SJSA1 (cell line): ENCODE results near the gene DPF3. TPM values are rescaled to one million over a fixed set of nuclear protein-coding genes. Genes with fewer than 3 reads are reported as not detected.

Experiments used
- DNase-seq, 2 experiments: peaks; one replicate each; pipeline ENCODE4 v3.0.0-alpha.2; 2015 to 2020; ENCODE audit warnings: low spot score in 2 of 2, low read depth in 1 of 2
- H3K27ac ChIP-seq: fragments of 250-450 bp; sonication (Bioruptor Pico); 2 replicates; pipeline ENCODE4 v1.5.1; 2020; ENCODE audit warnings: mild to moderate bottlenecking, moderate library complexity
- H3K27me3 ChIP-seq: fragments of 250-450 bp; sonication (Bioruptor Pico); replicated peaks from 2 replicates; pipeline ENCODE4 v1.5.1; 2020; ENCODE audit warnings: mild to moderate bottlenecking, moderate library complexity
- H3K36me3 ChIP-seq: fragments of 250-450 bp; sonication (Bioruptor Pico); 2 replicates; pipeline ENCODE4 v1.5.1; 2020; ENCODE audit warnings: mild to moderate bottlenecking
- H3K4me1 ChIP-seq: fragments of 250-450 bp; sonication (Bioruptor Pico); replicated peaks from 2 replicates; pipeline ENCODE4 v1.6.1; 2021; ENCODE audit warnings: mild to moderate bottlenecking
- H3K4me3 ChIP-seq: fragments of 250-450 bp; sonication (Bioruptor Pico); 2 replicates; pipeline ENCODE4 v1.5.1; 2020; ENCODE audit warnings: mild to moderate bottlenecking
- H3K9me3 ChIP-seq: fragments of 250-450 bp; sonication (Bioruptor Pico); replicated peaks from 2 replicates; pipeline ENCODE4 v1.5.1; 2020; ENCODE audit warnings: mild to moderate bottlenecking
- total RNA-seq: library from RNA; depleted of rRNA; stranded (reverse); fragments of >200 nt; shearing (Covaris generic); gene quantifications from 2 replicates; pipeline ENCODE4 v1.2.3, GENCODE V29; 2014

DPF3 gene
- total RNA-seq, 1 experiment from 2014 or later: 2.1 TPM

DNA sequence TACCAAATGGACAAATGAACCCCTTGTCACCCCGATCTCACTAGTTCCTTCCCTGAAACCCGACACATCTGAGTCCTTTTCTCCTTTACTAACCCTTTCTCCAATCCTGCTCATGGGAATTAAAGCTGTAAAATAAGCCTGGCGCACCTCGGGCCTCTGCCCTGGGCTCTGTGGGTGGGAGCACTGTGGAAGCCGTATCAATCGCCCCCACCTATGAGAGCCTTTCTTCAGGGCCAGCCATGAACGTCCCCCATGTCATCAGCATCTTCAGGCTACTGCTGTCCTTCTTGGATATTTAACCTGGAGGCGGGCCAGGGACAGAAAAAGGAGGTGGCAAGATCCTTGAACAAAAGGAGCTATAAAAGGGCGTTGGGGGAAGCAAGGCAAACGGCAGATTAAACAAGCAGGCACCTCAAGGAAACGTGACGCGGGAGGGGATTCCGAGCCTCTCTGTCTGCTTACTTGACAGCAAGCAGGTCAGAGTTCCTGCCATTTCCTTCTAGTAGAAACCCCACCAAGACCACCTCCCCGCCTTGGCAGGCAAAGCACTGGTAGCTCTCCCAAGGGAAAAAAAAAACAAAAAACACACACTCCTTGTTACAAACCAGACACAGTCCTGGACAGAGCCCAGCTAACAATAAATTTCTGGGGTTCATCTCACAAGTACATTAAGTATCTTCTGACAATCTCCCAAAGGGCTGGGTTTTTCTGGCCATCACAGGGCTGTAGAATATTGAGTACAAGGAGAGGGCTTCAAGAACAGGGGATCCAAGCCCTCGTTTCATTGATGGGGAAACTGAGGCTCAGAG is 62.9 kb downstream of the DPF3 start:
- no peak overlapping the region for H3K27ac ChIP-seq
- no peaks in the 10 kb centered on the region for H3K9me3 ChIP-seq
- DNase-seq: no peak
- no peak overlapping the region for H3K4me3 ChIP-seq
- no peaks in the 10 kb centered on the region for H3K27me3 ChIP-seq
- H3K4me1 ChIP-seq: no peaks in the 10 kb centered on the region
- no peaks in the 10 kb centered on the region for H3K36me3 ChIP-seq

DNA sequence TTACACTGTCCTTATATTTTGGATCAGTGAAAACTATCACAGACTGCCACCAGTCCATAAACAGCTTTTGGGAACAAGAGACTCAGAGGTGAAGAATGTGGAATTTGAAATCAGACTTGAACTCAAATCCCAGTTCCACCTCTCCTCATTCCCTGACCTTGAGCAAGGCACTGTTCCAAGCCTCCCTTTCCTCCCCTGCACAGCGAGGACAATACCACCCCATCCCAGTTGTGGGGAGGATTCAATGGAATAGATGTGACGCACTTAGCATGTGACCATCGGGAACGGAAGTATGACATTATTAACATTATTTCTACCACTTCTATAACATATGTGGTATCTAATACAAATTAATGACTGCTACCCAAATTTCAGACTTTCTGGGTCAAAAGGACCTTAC is 63.5 kb downstream of the DPF3 start:
- no peak overlapping the region for H3K27ac ChIP-seq
- DNase-seq: no peak
- H3K4me3 ChIP-seq: no peak overlapping the region

DNA sequence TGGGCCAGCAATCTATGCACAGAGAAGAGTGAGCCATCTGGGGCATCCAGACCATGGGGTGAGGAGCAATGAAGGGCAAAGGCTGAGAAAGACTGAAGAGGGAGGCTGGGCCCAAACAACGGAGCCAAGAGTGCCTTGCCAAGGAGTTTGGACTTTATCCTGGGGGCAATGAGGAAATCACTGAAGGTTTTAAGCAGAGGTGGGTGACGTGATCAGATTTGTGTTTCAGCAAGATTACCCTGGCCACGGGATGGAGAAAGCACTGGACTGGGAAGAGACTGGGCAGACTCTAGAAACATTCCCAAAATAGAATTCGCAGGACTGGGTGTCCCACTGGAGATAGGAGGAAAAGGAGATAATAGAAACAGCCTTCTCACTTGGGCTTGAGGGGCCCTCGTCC is 65.3 kb downstream of the DPF3 start:
- Histone ChIP-seq H3K27ac (no peak overlapping the region), H3K4me3 (no peak overlapping the region), H3K4me1 (no peaks in the 10 kb centered on the region), H3K27me3 (no peaks in the 10 kb centered on the region), H3K9me3 (no peaks in the 10 kb centered on the region), H3K36me3 (no peaks in the 10 kb centered on the region)
- no peak for DNase-seq

More for the DNA sequence above, 63.5 kb downstream of the DPF3 start:
- Histone ChIP-seq H3K9me3 (no peaks in the 10 kb centered on the region), H3K4me1 (no peaks in the 10 kb centered on the region), H3K36me3 (no peaks in the 10 kb centered on the region), H3K27me3 (no peaks in the 10 kb centered on the region)

DNA sequence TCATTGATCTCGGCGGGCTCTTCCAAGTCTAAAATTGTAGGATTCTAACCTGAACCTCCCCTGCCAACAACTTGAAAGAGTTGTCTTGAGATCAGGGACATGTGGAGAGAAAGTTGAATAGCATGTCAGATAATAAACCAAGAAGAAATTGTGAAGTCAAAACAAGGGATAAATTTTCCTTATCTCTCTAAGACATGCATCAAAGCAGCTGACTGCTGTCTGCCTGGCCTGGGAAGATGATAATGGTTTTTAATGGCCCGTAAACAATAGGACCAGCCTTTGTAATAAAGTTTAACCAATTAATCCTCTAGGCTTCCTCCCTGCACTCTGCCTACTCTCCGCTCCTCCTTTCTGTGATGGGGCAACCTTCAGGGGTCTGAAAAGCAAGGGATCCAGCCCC is 67.9 kb downstream of the DPF3 start:
- Histone ChIP-seq H3K9me3 (no peaks in the 10 kb centered on the region), H3K36me3 (no peaks in the 10 kb centered on the region), H3K4me3 (no peak overlapping the region), H3K27ac (no peak overlapping the region), H3K27me3 (no peaks in the 10 kb centered on the region), H3K4me1 (no peaks in the 10 kb centered on the region)
- no peak for DNase-seq

DNA sequence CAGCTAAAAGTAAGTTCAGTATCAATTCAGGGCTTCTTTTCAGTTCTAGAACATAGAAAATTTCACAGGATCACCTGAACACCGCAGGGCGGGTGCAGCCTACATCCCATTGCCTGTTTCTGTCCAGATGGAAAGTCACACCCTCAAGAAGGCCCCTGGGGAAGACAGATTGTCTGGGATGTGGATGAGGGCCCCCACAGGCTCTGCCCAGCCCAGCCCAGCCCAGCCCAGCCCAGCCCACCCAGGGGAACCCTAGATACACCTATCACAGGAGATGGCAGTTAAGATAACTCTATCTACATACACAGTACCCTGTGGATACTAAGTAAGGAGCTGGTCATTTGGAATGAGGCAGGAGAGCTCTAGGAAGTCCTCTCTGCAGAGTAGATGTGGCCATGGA is 68.4 kb downstream of the DPF3 start:
- Histone ChIP-seq H3K4me3 (no peak overlapping the region), H3K27me3 (no peaks in the 10 kb centered on the region), H3K9me3 (no peaks in the 10 kb centered on the region), H3K36me3 (no peaks in the 10 kb centered on the region), H3K27ac (no peak overlapping the region), H3K4me1 (no peaks in the 10 kb centered on the region)
- no peak for DNase-seq

DNA sequence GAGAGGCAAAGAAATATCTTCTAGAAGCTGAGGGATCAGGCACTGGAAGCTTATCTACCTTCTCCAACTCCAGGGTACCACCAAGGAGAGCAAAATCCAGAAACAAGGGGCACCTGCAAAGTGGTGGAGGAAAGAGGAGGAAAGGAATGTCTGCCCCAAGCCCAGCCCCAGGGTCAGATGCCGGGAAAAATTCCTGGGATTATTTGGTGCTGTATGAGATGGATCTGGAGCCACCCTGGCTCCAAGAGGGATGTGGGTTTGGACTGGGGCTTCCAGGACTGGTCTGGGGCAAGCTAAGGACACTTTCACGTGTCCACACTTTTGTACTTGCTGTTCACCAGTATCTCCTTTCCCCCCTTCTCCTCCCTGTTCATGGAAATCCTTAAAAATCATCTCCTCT is 69.8 kb downstream of the DPF3 start:
- H3K36me3 ChIP-seq: no peaks in the 10 kb centered on the region
- H3K4me1 ChIP-seq: no peaks in the 10 kb centered on the region
- no peak for DNase-seq
- H3K4me3 ChIP-seq: no peak overlapping the region
- no peak overlapping the region for H3K27ac ChIP-seq
- H3K9me3 ChIP-seq: no peaks in the 10 kb centered on the region
- H3K27me3 ChIP-seq: no peaks in the 10 kb centered on the region

DNA sequence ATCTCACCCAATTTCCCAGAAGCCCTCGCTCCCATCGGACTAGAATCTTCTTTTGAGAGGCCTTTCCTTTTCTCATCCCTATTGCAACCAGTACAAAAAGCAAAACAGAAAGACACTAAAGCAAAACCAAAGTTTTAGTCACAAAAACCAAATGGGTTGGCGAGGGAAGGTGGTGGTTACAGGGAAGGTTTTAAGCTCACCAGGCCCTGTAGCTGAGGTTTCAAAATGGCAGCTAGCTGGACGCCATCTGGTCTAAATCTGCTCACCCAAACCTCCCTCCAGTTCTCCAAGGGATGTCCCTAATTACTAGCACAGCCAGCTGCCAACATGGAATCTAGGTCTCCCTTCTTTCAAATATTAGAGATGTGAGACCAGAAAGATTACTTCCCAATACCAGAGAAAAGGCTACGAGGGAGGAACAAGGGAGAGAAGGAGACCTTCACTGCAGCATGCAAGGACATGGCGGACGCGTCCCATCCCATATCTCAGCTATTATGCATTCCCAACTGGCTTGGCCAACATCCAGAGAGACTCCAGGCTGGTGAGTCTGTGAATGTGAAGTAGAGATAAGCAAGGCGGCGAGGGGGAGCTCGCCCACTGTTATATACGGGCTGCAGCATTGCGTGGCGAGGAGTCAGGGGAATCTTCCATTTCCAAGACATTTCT is 70.8 kb downstream of the DPF3 start:
- no peaks in the 10 kb centered on the region for H3K9me3 ChIP-seq
- no peak overlapping the region for H3K27ac ChIP-seq
- no peak for DNase-seq
- H3K27me3 ChIP-seq: no peaks in the 10 kb centered on the region
- H3K4me3 ChIP-seq: no peak overlapping the region
- H3K4me1 ChIP-seq: no peaks in the 10 kb centered on the region
- no peaks in the 10 kb centered on the region for H3K36me3 ChIP-seq

DNA sequence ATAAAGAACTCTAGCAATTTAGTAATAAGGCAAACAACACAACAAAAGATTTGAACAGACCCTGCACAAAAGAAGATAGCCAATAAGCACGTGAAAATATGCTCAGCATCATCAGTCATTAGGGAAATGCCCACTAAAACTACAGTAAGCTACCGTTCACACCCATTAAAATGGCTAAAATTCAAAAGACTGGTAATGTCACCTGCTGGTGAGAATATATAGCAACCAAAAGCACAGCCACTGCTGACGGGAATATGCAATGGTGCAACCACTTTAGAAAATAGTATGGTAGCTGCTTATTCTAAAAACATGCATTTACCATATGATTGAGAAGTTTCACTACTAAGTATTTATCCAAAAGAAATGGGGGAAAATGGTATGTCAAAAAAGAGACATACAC is 74.9 kb downstream of the DPF3 start:
- H3K4me1 ChIP-seq: no peaks in the 10 kb centered on the region
- H3K27ac ChIP-seq: no peak overlapping the region
- no peak for DNase-seq
- no peaks in the 10 kb centered on the region for H3K27me3 ChIP-seq
- no peak overlapping the region for H3K4me3 ChIP-seq
- no peaks in the 10 kb centered on the region for H3K36me3 ChIP-seq
- H3K9me3 ChIP-seq: no peaks in the 10 kb centered on the region

DNA sequence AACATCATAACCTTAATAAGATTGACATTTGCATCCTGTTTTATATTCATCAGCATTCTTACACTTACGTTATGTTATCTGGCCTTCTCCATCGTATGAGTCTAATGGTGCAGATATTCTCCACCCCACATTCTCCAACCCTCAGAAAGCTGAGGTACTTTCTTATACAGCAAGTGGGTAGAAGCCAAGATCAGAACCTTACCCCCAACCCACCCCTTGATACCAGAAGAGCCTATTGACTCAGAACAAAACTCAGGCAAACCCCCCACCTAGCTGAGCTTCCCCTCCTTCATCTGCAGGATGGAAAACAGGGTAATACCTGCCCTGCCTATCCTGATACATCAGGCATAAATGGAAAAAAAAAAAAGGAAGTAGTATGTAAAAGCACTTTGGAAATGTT is 77.6 kb downstream of the DPF3 start:
- H3K9me3 ChIP-seq: no peaks in the 10 kb centered on the region
- H3K36me3 ChIP-seq: no peaks in the 10 kb centered on the region
- no peak overlapping the region for H3K4me3 ChIP-seq
- H3K27ac ChIP-seq: no peak overlapping the region
- H3K4me1 ChIP-seq: no peaks in the 10 kb centered on the region
- no peaks in the 10 kb centered on the region for H3K27me3 ChIP-seq
- DNase-seq: no peak

DNA sequence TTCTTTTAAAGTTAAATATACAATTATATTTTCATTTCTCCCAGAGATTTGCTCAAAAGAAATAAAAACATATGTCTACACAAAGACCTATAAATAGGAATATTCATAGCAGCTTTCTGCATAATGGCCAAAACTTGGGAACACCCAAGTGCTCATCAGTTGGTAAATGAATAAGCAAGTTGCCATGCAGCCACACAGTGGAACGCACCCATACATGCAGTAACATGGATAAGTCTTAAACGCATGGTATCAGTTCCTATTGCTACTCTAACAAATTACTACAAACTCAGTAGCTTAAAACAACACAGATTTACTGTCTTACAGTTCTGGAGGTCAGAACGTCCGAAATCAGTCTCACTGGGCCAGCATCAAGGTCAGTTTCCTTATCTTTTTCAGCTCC is 78.5 kb downstream of the DPF3 start:
- no peaks in the 10 kb centered on the region for H3K4me1 ChIP-seq
- H3K27me3 ChIP-seq: no peaks in the 10 kb centered on the region
- no peak for DNase-seq
- H3K36me3 ChIP-seq: no peaks in the 10 kb centered on the region
- no peaks in the 10 kb centered on the region for H3K9me3 ChIP-seq
- no peak overlapping the region for H3K4me3 ChIP-seq
- no peak overlapping the region for H3K27ac ChIP-seq

DNA sequence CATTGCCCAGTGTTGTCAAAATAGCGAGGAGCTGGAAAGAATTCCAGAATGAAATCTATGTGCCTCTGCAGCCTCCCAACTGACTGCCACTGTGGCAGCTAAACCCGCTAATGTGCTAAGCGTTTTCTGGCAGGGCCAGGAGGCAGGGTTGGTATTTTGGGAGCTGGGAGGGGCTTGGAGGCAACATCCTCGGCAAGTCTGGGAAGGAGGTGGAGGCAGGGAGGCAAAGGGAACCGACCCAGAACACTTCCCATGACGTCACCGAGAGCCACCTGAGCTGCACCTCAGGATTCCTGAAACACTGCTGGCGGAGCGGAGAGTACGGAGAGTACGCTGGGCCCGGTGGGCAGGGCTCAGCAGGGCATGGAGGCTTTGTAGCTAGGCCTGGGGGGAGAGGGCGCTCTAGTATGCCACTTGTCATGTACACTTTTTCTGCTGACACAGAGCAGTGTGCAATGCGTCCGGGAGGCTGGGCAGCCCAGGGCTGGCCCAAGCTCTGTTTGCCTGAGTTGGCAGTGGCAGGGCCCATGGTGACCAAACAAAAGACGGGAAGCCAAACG is 81.5 kb downstream of the DPF3 start:
- Histone ChIP-seq H3K27me3 (no peaks in the 10 kb centered on the region), H3K4me1 (no peaks in the 10 kb centered on the region), H3K27ac (no peak overlapping the region), H3K9me3 (no peaks in the 10 kb centered on the region), H3K4me3 (no peak overlapping the region), H3K36me3 (no peaks in the 10 kb centered on the region)
- DNase-seq: no peak

DNA sequence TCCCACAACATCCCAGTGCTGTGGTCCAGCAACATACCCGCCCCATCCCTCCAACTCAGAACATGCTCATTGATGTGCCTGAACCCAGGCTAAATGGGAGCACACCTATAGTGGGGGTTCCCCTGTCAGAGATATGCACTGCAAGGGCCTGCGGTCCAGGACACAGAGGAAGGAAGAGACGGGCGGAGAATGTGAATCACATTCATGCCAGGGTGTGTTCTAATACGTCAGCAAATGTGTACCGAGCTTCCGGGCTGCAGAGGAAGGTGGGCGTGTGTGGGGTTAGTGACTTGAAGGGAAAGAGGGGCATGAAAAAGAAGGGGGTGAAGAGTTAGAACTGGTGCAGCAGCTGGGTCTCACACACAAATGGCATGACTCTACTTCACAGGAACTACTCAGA is 83.7 kb downstream of the DPF3 start:
- no peak overlapping the region for H3K27ac ChIP-seq
- H3K4me3 ChIP-seq: no peak overlapping the region
- H3K4me1 ChIP-seq: no peaks in the 10 kb centered on the region
- DNase-seq: no peak
- no peaks in the 10 kb centered on the region for H3K9me3 ChIP-seq
- H3K36me3 ChIP-seq: no peaks in the 10 kb centered on the region
- no peaks in the 10 kb centered on the region for H3K27me3 ChIP-seq

DNA sequence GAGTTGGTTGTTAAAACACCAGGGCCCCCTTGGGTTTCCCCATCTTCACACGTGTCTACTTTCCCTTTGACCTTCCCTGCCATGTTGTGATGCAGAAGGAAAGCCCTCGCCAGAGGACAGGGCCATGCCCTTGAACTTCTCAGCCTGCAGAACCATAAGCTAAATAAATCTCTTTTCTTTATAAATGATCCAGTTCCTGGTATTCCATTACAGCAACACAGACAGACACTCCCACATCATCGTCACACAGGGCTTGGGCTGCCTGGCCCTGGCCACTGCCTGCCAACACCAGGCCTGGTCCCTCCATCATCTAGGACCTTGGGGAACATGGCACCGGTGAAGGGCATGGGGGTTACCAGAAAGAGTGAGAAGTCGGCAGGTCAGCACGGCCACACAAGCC is 84.8 kb downstream of the DPF3 start:
- Histone ChIP-seq H3K27ac (no peak overlapping the region), H3K27me3 (no peaks in the 10 kb centered on the region), H3K4me3 (no peak overlapping the region), H3K36me3 (no peaks in the 10 kb centered on the region), H3K4me1 (no peaks in the 10 kb centered on the region), H3K9me3 (no peaks in the 10 kb centered on the region)
- DNase-seq: no peak

DNA sequence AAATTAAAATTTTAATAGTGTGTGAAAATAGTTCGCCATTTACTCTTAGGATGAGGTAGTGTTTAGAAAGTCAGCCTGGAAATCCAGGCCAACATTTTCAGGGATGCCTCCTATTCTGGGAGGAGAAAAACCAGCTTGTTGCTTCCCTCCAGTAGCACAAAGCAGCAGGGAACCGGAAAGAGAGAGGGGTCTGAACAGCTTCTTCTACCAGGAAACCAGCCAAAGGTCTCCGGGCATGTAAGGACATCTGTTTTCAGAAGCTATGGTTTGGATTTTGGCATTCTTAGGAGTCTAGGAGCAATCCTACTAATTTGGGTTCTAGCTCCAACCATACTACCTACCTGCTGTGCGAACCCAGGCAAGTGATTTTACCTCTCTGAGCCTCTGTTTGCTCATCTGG is 85.3 kb downstream of the DPF3 start:
- Histone ChIP-seq H3K36me3 (no peaks in the 10 kb centered on the region), H3K4me3 (no peak overlapping the region), H3K27me3 (no peaks in the 10 kb centered on the region), H3K27ac (no peak overlapping the region), H3K9me3 (no peaks in the 10 kb centered on the region), H3K4me1 (no peaks in the 10 kb centered on the region)
- DNase-seq: no peak
